HepG2 (cell line): ENCODE results near the gene ANKLE1. TPM values are rescaled to one million over a fixed set of nuclear protein-coding genes. Genes with fewer than 3 reads are reported as not detected.

Source experiments
- CBX5 ChIP-seq: sonication (generic); formaldehyde crosslinking; IDR thresholded peaks from 2 replicates; pipeline ENCODE4 v1.4.0; 2020; ENCODE audit warnings: missing genetic modification reagents, borderline replicate concordance
- CCDC6 ChIP-seq: sonication (generic); formaldehyde crosslinking; IDR thresholded peaks from 2 replicates; pipeline ENCODE4 v1.8.1; 2022; ENCODE audit warnings: mild to moderate bottlenecking, missing genetic modification reagents, moderate library complexity
- HNF4G ChIP-seq, 2 experiments: sonication (generic) in 1 of 2; formaldehyde crosslinking in 1 of 2; IDR thresholded peaks; 2 replicates each; pipeline versions ENCODE4 v1.4.0 to v1.6.1; 2011 to 2020; ENCODE audit warnings: borderline replicate concordance in 2 of 2, low read depth in 2 of 2, mild to moderate bottlenecking in 2 of 2, low read length in 1 of 2, missing genetic modification reagents in 1 of 2, moderate library complexity in 1 of 2
- IRX3 ChIP-seq: sonication (generic); formaldehyde crosslinking; IDR thresholded peaks from 2 replicates; pipeline ENCODE4 v1.8.1; 2023; ENCODE audit warnings: mild to moderate bottlenecking, low read depth, missing genetic modification reagents, borderline replicate concordance
- NFATC3 ChIP-seq: sonication (generic); formaldehyde crosslinking; IDR thresholded peaks from 2 replicates; pipeline ENCODE4 v1.5.1; 2020; ENCODE audit warnings: mild to moderate bottlenecking, missing genetic modification reagents
- NFE2L2 ChIP-seq: fragments of 150-350 bp; IDR thresholded peaks from 2 replicates; pipeline ENCODE4 v1.6.1; 2014; ENCODE audit warnings: low read length
- NRL ChIP-seq: sonication (generic); formaldehyde crosslinking; IDR thresholded peaks from 2 replicates; pipeline ENCODE4 v1.5.0; 2020; ENCODE audit warnings: missing genetic modification reagents, mild to moderate bottlenecking, moderate library complexity, borderline replicate concordance
- POLR2AphosphoS2 ChIP-seq: IDR thresholded peaks from 2 replicates; pipeline ENCODE4 v1.6.1; 2011; ENCODE audit warnings: low read depth, low read length, improper control_type of control experiment
- PREB ChIP-seq: sonication (generic); formaldehyde crosslinking; IDR thresholded peaks from 2 replicates; pipeline ENCODE4 v1.4.0; 2020; ENCODE audit warnings: missing genetic modification reagents
- RFXANK ChIP-seq: IDR thresholded peaks from 2 replicates; pipeline ENCODE4 v1.6.1; 2016
- RNF219 ChIP-seq: sonication (generic); formaldehyde crosslinking; IDR thresholded peaks from 2 replicates; pipeline ENCODE4 v1.5.0; 2020; ENCODE audit warnings: mild to moderate bottlenecking, missing genetic modification reagents
- SIN3A ChIP-seq: IDR thresholded peaks from 2 replicates; pipeline ENCODE4 v1.6.1; 2011; ENCODE audit warnings: low read depth, mild to moderate bottlenecking, control low read depth, low read length, borderline replicate concordance
- SRY ChIP-seq: sonication (generic); formaldehyde crosslinking; IDR thresholded peaks from 2 replicates; pipeline ENCODE4 v1.8.0; 2022; ENCODE audit warnings: mild to moderate bottlenecking, missing genetic modification reagents
- TEF ChIP-seq: sonication (generic); formaldehyde crosslinking; IDR thresholded peaks from 2 replicates; pipeline ENCODE4 v1.5.0; 2020; ENCODE audit warnings: missing genetic modification reagents
- TGIF2 ChIP-seq: IDR thresholded peaks from 2 replicates; pipeline ENCODE4 v1.6.1; 2016; ENCODE audit warnings: control low read depth, missing compliant biosample characterization
- ZNF143 ChIP-seq: sonication (generic); formaldehyde crosslinking; IDR thresholded peaks from 2 replicates; pipeline ENCODE4 v1.4.0; 2020; ENCODE audit warnings: missing genetic modification reagents
- ZNF280B ChIP-seq: sonication (generic); formaldehyde crosslinking; IDR thresholded peaks from 2 replicates; pipeline ENCODE4 v1.5.0; 2020; ENCODE audit warnings: missing genetic modification reagents, mild to moderate bottlenecking, borderline replicate concordance
- ZNF343 ChIP-seq: sonication (generic); formaldehyde crosslinking; IDR thresholded peaks from 2 replicates; pipeline ENCODE4 v1.4.0; 2020; ENCODE audit warnings: mild to moderate bottlenecking, missing genetic modification reagents
- ZNF367 ChIP-seq: sonication (generic); formaldehyde crosslinking; IDR thresholded peaks from 2 replicates; pipeline ENCODE4 v1.4.0; 2020; ENCODE audit warnings: missing genetic modification reagents, borderline replicate concordance
- ZNF382 ChIP-seq: sonication (generic); formaldehyde crosslinking; IDR thresholded peaks from 2 replicates; pipeline ENCODE4 v1.5.0; 2020; ENCODE audit warnings: missing genetic modification reagents, mild to moderate bottlenecking, borderline replicate concordance
- ZNF768 ChIP-seq: sonication (generic); formaldehyde crosslinking; IDR thresholded peaks from 2 replicates; pipeline ENCODE4 v1.4.0; 2020; ENCODE audit warnings: missing genetic modification reagents
- ZNF850 ChIP-seq: sonication (generic); formaldehyde crosslinking; conservative IDR thresholded peaks from 2 replicates; pipeline ENCODE4 v1.9.0; 2021; ENCODE audit warnings: mild to moderate bottlenecking, missing genetic modification reagents
- ZNF879 ChIP-seq: sonication (generic); formaldehyde crosslinking; IDR thresholded peaks from 2 replicates; pipeline ENCODE4 v1.8.1; 2023; ENCODE audit warnings: missing genetic modification reagents
- ZSCAN9 ChIP-seq: IDR thresholded peaks from 2 replicates; pipeline ENCODE4 v1.6.1; 2016; ENCODE audit warnings: borderline replicate concordance
- polyA plus RNA-seq, 8 experiments: library from polyadenylated mRNA; depleted of rRNA in 3 of 8; stranded (reverse) in 7 of 8; unstranded in 1 of 8; fragments of >200 nt; fragmentation: Illumina TruSeq in 4 of 8; extraction: Trizol in 4 of 8; gene quantifications; 2 replicates each; pipeline versions ENCODE4 v1.2.1 to v1.2.3, GENCODE V29; 2011 to 2016; ENCODE audit warnings: low read depth in 4 of 8, missing spikeins in 1 of 8, mixed read lengths in 1 of 8; ENCODE audit not compliant: insufficient read depth in 1 of 8
- total RNA-seq, 5 experiments: library from RNA; depleted of rRNA; stranded (reverse); fragments of >200 nt; fragmentation: Illumina TruSeq; extraction: Trizol; gene quantifications; 2 replicates each; pipeline ENCODE4 v1.2.3, GENCODE V29; 2016; ENCODE audit warnings: low read depth in 1 of 5

ANKLE1 gene
- total and polyA plus RNA-seq, 2 of the 13 experiments (the other 11 are each of a cell fraction or from before 2014, with no cell fraction given): 0.69 to 1.5 TPM

GRCh38 chr19:17334414-17335409, 53.0 kb downstream of the ANKLE1 start, which contains the start of gene ANO8 (continued):
- TF ChIP-seq TGIF2 (CRISPR knock-in tag) (peak; percentile 62; the same call in 1 of the 2 replicates), SIN3A (peak; percentile 78), PREB (CRISPR knock-in tag) (no peak), CCDC6 (CRISPR knock-in tag) (peak; percentile 92; the same call in 1 of the 2 replicates), HNF4G (IDR thresholded peaks at IDR 0.05; ENCODE audit: borderline replicate concordance, low read depth, low read length) (peak; percentile 53; the same call in 1 of the 2 replicates), HNF4G (CRISPR knock-in tag; IDR thresholded peaks at IDR 0.05; ENCODE audit: borderline replicate concordance, low read depth) (peak; percentile 76), ZNF382 (no peak), POLR2AphosphoS2 (no peak), IRX3 (peak; percentile 71; the same call in 1 of the 2 replicates), ZNF280B (no peak), NFATC3 (CRISPR knock-in tag) (no peak), RFXANK (CRISPR knock-in tag) (no peak), ZNF143 (CRISPR knock-in tag) (no peak), CBX5 (0 out of 2 replicates have a peak, but pooled peaks have one; percentile 24), ZNF367 (no peak; the same call in 1 of the 2 replicates), TEF (CRISPR knock-in tag) (no peak), ZSCAN9 (CRISPR knock-in tag) (peak; percentile 23; the same call in 1 of the 2 replicates), NFE2L2 (no peak), ZNF343 (CRISPR knock-in tag) (no peak), NRL (CRISPR knock-in tag) (no peak), SRY (CRISPR knock-in tag) (no peak), RNF219 (CRISPR knock-in tag) (no peak), ZNF879 (CRISPR knock-in tag) (no peak), ZNF850 (no peak), ZNF768 (CRISPR knock-in tag) (peak; percentile 70; the same call in 1 of the 2 replicates)
